IgD-negative memory B cell (primary cell): ENCODE results near the gene CIITA. TPM values are rescaled to one million over a fixed set of nuclear protein-coding genes. Genes with fewer than 3 reads are reported as not detected.
"Not testable (repeated sequence)": the region's sequence is repeated elsewhere in the genome, so short reads cannot be mapped to it uniquely, and the experiment has no call there.

Experiments
- H3K27ac Mint-ChIP-seq, 3 donors: one replicate each; pipeline ENCODE4 v1.8.0; 2020 to 2022; ENCODE audit warnings: mild to moderate bottlenecking in 3 of 3, mixed read lengths in 3 of 3, moderate library complexity in 1 of 3
- H3K27me3 Mint-ChIP-seq: one replicate; pipeline ENCODE4 v1.8.0; 2021; ENCODE audit warnings: mixed read lengths
- H3K36me3 Mint-ChIP-seq: one replicate; pipeline ENCODE4 v1.8.0; 2020; ENCODE audit warnings: mild to moderate bottlenecking, mixed read lengths
- H3K4me1 Mint-ChIP-seq, 3 donors: one replicate each; pipeline ENCODE4 v1.8.0; 2020 to 2022; ENCODE audit warnings: mixed read lengths in 3 of 3, mild to moderate bottlenecking in 1 of 3
- H3K4me3 Mint-ChIP-seq, 4 donors: one replicate each; pipeline ENCODE4 v1.8.0; 2020 to 2022; ENCODE audit warnings: mild to moderate bottlenecking in 4 of 4, mixed read lengths in 4 of 4, moderate library complexity in 3 of 4
- H3K9me3 Mint-ChIP-seq, 3 donors: one replicate each; pipeline ENCODE4 v1.8.0; 2020 to 2021; ENCODE audit warnings: mixed read lengths in 3 of 3, mild to moderate bottlenecking in 1 of 3
- polyA plus RNA-seq: library from polyadenylated mRNA; unstranded; fragments of 300-500 nt; fragmentation: Illumina TruSeq; gene quantifications from one replicate; pipeline ENCODE4 v1.2.3, GENCODE V29; 2021

CIITA gene
- polyA plus RNA-seq, 1 donor from 2014 or later = 173 TPM

- Mint-ChIP-seq H3K9me3 (no peaks in the 10 kb centered on the region), H3K4me3 (peak overlapping the region; percentile 8 to 85 (median 74)), H3K4me1 (peaks cover 53 to 69% (median 57%) of the 10 kb centered on the region in 3 donors), H3K27ac (peak overlapping the region; percentile 82 to 96 (median 84)), H3K27me3 (no peaks in the 10 kb centered on the region), H3K36me3 (peaks cover 4% of the 10 kb centered on the region)
These were observed 62.0 kb downstream of the CIITA start for GRCh38 chr16:10938796-10939648.

DNA sequence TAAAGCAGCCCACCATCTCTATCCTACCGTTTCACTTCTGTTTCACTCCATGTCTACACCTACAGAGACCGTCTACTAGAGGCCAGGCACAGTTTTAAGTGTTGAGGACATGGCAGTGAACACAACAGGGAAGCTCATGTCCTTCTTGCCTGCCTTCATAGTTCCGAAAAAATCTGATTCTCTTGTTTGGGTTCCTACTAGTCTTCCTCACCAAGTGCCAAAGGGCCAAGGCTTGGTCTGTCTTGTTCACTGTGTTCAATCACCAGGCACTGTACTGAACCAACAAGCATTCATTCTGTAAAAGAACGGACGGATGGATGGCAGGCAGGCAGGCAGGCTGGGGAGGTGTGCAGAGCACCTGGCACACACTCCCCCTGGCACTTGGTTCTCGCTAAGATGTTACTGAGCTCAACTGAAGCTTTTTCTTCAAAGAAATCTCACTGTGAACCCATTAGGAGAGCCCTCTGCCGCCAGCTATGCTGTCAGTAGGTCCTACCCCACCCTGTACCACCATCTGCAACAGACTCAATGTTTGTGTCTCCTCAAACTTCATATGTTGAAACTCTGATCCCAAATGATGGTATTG is 62.7 kb downstream of the CIITA start:
- Mint-ChIP-seq H3K27ac (peak overlapping the region; percentile 8 to 82 (median 67)), H3K4me3 (peak overlapping the region; percentile 83 to 98 (median 94)), H3K36me3 (peaks cover 2% of the 10 kb centered on the region), H3K4me1 (peaks cover 51 to 66% (median 58%) of the 10 kb centered on the region in 3 donors), H3K9me3 (no peaks in the 10 kb centered on the region), H3K27me3 (no peaks in the 10 kb centered on the region)

DNA sequence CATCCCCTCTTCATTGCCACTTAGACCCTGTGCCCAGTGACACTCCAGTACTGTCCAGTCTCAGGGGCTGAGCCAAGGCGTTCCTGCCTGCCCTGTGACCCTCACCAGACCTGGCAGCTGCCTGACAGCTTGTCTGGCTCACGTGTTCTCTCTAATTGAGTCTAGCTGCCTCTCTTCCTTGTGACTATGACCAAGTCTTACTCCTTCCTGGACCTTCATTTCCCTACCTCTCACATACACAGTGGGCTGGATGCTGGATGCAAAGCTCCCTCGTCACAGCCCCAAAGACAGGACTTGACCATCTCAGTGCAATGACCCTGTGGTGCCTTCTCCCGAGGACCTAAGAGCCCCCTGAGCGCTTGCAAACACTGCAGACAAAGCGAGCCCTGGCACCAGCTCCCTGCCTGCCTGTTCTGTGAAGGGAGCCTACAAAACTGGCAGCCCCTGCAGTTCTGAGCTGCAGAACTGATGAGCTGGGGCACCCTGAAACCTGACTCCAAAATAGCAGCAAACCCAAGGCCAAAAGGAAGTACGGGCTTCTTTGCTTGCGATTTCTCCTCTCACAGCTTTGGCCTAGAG is 63.6 kb downstream of the CIITA start:
- peak overlapping the region; percentile 47 to 92 (median 82) for H3K27ac Mint-ChIP-seq
- H3K9me3 Mint-ChIP-seq = no peaks in the 10 kb centered on the region
- H3K4me3 Mint-ChIP-seq = peak overlapping the region; percentile 83 to 98 (median 94)
- no peaks in the 10 kb centered on the region for H3K27me3 Mint-ChIP-seq
- peaks cover 50 to 64% (median 61%) of the 10 kb centered on the region in 3 donors for H3K4me1 Mint-ChIP-seq
- no peaks in the 10 kb centered on the region for H3K36me3 Mint-ChIP-seq

DNA sequence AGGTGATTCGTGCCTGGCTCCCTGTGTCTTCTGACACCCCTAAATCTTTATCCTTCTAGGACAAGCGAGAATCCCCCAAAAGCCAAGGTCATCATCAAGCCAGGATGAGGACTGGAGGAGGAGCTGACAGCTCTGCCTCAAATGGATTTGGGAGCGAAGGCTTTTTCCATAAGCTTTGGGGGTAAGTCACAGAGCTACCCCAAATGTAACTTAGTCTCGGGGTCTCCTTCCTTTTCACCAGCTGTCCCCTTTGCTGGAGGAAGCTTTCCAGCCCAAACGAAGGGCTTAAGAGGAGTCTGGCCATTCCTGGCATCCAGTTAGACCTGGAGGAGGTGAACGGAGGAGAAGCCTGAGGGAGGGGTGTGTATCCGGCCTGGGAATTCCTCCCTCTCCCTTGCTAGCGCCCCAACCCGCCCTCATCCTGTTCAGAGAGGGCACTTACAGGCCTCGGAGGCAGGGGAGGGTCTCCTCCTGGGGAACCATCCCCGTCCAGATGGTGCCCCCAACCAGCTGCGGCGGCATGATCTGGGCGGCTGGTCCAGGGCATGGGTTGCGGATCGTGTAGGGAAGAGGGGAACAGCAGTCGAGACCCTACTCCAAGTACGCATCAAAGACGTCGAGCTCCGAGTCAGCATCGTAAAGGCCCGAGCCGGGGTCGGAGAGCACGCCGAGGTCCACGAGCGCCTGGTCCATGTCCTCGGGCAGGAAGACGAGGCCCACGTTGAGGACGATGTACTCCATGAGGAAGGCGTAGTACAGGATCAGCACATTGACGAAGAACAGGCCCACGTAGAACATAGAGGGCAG is 64.3 kb downstream of the CIITA start:
- H3K4me3 Mint-ChIP-seq = peak overlapping the region; percentile 83 to 98 (median 94)
- H3K27ac Mint-ChIP-seq = peak overlapping the region; percentile 47 to 92 (median 82)
- no peaks in the 10 kb centered on the region for H3K36me3 Mint-ChIP-seq
- H3K27me3 Mint-ChIP-seq = no peaks in the 10 kb centered on the region
- H3K9me3 Mint-ChIP-seq = no peaks in the 10 kb centered on the region
- peaks cover 54 to 67% (median 55%) of the 10 kb centered on the region in 3 donors for H3K4me1 Mint-ChIP-seq

GRCh38 chr16:10941935-10942351 is 64.9 kb downstream of the CIITA start:
- peak overlapping the region; percentile 83 to 98 (median 94) for H3K4me3 Mint-ChIP-seq
- peaks cover 49 to 63% (median 54%) of the 10 kb centered on the region in 3 donors for H3K4me1 Mint-ChIP-seq
- H3K9me3 Mint-ChIP-seq, H3K36me3 Mint-ChIP-seq, H3K27me3 Mint-ChIP-seq: not testable (repeated sequence)
- peak overlapping the region in 2 of 3 donors; percentile 47 to 82 for H3K27ac Mint-ChIP-seq

DNA sequence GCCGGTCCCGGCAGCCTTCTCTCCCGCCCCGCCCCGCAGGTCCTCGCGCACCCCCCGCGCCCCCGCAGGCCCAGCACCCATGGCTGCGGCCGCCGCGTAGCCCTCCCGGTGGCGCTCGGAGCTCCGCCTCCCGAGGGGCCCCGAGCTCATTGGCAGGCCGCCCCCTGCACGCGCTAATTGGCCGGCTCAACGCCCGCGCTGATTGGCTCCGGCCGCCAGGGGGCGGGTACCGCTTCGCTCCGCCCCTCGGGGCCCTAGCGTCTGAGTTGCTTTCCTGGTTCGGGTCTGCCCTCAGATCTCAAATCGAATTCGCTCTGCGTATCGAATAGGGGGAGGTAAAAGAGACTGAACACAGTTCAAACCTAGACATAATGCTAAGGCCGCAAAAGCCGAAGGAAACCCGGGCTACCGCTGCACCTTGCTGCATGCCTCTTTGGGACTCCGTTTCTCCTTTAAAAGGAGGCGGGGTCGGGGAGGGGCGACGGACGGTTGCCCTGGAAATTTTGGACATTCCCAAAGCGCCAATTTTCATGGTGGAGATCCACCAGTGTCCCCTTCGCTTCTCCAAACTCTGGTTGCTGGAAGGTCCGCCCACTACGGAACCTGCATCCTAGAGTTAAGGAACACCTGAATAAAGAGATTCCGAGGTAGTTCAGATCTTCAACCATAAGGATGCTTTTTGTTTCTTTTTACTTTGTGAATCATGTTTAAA is 65.5 kb downstream of the CIITA start, which contains the start of gene DEXI:
TSS of gene DEXI (minus strand) at position 117 of the 712 bp plus-strand sequence. CDS start 463 bp downstream, outside the sequence.
- H3K9me3 Mint-ChIP-seq = no peaks in the 10 kb centered on the region

GRCh38 chr16:10943064-10943353 is 66.0 kb downstream of the CIITA start:
- no peaks in the 10 kb centered on the region for H3K9me3 Mint-ChIP-seq
- peak overlapping the region; percentile 77 to 94 (median 85) for H3K4me3 Mint-ChIP-seq
- H3K27ac Mint-ChIP-seq = peak overlapping the region in 2 of 3 donors; percentile 89 to 92
- no peaks in the 10 kb centered on the region for H3K36me3 Mint-ChIP-seq
- H3K4me1 Mint-ChIP-seq = peaks cover 44 to 58% (median 48%) of the 10 kb centered on the region in 3 donors
- no peaks in the 10 kb centered on the region for H3K27me3 Mint-ChIP-seq

More for the DNA sequence above, 65.5 kb downstream of the CIITA start, which contains the start of gene DEXI:
- Mint-ChIP-seq H3K4me3 (peak within 1 kb of the TSS; percentile 83 to 98 (median 94)), H3K4me1 (peaks cover 48 to 62% (median 51%) of the 10 kb centered on the region in 3 donors), H3K27me3 (no peaks in the 10 kb centered on the region), H3K27ac (peak within 1 kb of the TSS; percentile 84 to 92 (median 89)), H3K36me3 (no peaks in the 10 kb centered on the region)

- peaks cover 37 to 53% (median 43%) of the 10 kb centered on the region in 3 donors for H3K4me1 Mint-ChIP-seq
- no peaks in the 10 kb centered on the region for H3K27me3 Mint-ChIP-seq
- no peaks in the 10 kb centered on the region for H3K9me3 Mint-ChIP-seq
- H3K4me3 Mint-ChIP-seq = peak within 1 kb of the TSS; percentile 87 to 95 (median 94)
- peaks cover 2% of the 10 kb centered on the region for H3K36me3 Mint-ChIP-seq
- H3K27ac Mint-ChIP-seq = peak within 1 kb of the TSS; percentile 65 to 96 (median 92)
These were observed 67.5 kb downstream of the CIITA start, which contains the start of gene CLEC16A for GRCh38 chr16:10944249-10945064. Gene CLEC16A (plus strand): TSS chr16:10944564. CDS start chr16:10944718, 154 bp downstream.

DNA sequence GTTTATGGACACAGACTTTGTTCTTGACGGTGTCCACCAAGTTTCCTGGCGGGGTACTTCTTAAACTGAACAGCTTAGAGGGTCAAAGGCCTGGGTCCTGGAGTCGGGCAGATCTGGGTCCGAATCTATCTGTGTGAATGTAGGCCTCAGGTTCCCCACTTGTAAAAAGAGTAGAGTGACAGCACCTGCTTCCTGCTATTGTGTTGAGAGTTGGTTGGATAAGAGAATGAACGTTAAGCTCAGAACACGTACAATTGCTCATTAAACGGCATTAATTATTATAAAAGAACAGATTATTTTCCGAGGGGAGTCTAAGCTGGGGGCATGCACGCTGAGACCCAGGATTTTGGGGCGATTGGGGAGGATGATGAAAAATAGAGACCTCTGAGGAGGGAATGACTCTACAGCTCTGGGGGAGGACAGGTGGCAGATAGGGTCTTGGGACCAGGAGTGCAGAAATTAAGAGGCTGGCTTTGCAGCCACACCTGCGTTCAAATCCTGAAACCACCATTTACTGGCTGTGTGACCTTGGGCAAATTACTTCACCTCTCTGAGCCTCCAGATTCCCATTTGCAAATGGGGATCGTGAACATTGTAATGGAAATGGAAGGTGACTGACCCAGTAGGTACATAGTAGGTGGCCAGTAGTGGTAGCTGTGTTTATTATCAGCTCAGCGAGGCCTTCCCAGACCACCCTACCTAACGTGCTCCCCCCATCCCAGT is 68.2 kb downstream of the CIITA start:
- H3K36me3 Mint-ChIP-seq = peaks cover 2% of the 10 kb centered on the region
- H3K4me3 Mint-ChIP-seq = peak overlapping the region; percentile 87 to 95 (median 94)
- H3K9me3 Mint-ChIP-seq = no peaks in the 10 kb centered on the region
- peaks cover 39 to 53% (median 43%) of the 10 kb centered on the region in 3 donors for H3K4me1 Mint-ChIP-seq
- H3K27me3 Mint-ChIP-seq = no peaks in the 10 kb centered on the region
- peak overlapping the region; percentile 65 to 96 (median 92) for H3K27ac Mint-ChIP-seq

DNA sequence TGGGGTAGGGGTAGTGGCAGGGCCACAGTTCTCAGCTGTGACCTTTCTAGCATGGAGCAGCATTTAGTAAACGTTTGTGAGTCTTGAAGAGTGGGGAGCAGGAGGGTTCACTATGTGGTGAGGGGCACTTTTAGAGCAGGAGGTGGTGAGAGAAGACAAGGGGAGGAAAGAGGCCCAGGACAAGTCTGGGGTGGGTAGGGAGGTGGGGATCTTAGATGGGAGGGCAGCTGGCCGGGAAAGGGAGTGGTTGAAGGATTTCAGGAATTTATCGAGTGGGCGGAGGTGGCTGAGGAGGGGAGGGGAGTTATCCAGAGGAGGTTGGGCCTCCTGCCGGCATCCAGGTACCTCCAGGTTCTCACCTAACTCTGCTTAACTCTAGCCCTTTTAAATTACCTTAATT is 69.3 kb downstream of the CIITA start:
- Mint-ChIP-seq H3K27ac (peak overlapping the region; percentile 13 to 97 (median 53)), H3K4me1 (peaks cover 32 to 49% (median 38%) of the 10 kb centered on the region in 3 donors)

DNA sequence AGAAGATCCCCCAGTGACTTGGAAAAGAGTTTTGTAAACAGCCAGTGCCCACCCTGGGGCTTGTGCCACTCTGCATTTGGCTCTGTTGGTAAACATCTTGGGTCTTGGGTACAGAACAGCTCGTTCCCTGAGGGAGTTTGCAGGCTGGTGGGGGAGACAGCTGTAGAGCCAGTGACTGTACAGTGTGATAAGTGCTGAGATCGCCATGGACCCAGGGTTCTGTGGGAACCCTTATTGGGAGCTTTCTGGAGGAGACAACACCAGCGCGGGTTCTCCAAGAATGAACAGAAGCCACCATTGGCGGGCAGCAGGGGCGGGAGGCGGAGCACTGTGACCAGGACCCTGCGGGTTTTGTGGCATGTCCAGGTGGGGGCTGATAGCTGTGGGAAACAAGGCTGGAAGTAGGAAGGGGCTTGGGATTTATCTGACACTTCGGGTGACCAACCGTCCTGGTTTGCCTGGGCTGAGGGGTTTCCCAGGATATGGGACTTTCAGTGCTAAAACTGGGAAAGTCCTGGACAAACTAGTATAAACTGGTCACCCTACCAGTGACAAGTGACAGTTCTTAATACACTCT is 70.3 kb downstream of the CIITA start:
- H3K4me3 Mint-ChIP-seq = peak overlapping the region in 3 of 4 donors; percentile 49 to 52 (median 50)
- peaks cover 2% of the 10 kb centered on the region for H3K36me3 Mint-ChIP-seq
- peaks cover 32 to 49% (median 38%) of the 10 kb centered on the region in 3 donors for H3K4me1 Mint-ChIP-seq
- no peaks in the 10 kb centered on the region for H3K9me3 Mint-ChIP-seq
- peak overlapping the region; percentile 14 to 82 (median 39) for H3K27ac Mint-ChIP-seq
- no peaks in the 10 kb centered on the region for H3K27me3 Mint-ChIP-seq

More for the DNA sequence above, 69.3 kb downstream of the CIITA start:
- H3K27me3 Mint-ChIP-seq = no peaks in the 10 kb centered on the region
- H3K4me3 Mint-ChIP-seq = peak overlapping the region in 3 of 4 donors; percentile 13 to 94 (median 87)
- peaks cover 2% of the 10 kb centered on the region for H3K36me3 Mint-ChIP-seq
- H3K9me3 Mint-ChIP-seq = no peaks in the 10 kb centered on the region

DNA sequence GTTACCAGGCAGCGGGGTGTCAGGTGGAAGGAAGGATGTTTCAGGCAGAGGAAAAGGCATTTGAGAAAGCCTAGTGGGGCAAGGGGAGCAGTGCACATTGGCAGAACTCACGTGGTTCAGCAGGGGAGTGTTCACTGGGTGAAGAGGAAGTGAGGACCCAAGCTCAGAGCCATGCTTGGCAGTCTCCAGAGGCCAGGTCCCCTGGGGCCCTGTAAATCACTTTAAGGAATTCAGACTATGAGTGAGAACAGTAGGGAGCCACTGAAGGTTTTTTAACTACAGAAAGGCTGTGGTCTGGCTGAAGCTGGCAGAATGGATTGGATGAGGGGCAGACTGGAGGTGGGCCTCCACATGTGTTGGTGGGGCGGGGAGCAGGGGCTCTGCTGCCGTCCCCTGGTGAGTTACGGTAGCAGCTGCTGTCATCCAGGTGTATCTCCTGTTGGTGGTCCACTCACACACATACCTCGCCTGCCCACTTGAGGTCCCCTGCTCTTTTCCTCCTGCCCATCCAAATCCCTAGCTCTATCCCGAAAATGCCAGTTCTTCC is 72.5 kb downstream of the CIITA start:
- H3K9me3 Mint-ChIP-seq = no peaks in the 10 kb centered on the region
- peaks cover 32 to 48% (median 37%) of the 10 kb centered on the region in 3 donors for H3K4me1 Mint-ChIP-seq
- no peaks in the 10 kb centered on the region for H3K27me3 Mint-ChIP-seq
- peak overlapping the region; percentile 51 to 95 (median 79) for H3K27ac Mint-ChIP-seq
- H3K36me3 Mint-ChIP-seq = peaks cover 2% of the 10 kb centered on the region
- peak overlapping the region; percentile 59 to 90 (median 74) for H3K4me3 Mint-ChIP-seq
